GM19395 (cell line): Measurements from ENCODE around the gene CBFA2T3.
"Not testable (repeated sequence)": the region's sequence is repeated elsewhere in the genome, so short reads cannot be mapped to it uniquely, and the experiment has no call there.

Experiments used
- ATAC-seq: cut with Tn5 transposase; IDR thresholded peaks from one replicate; pipeline ENCODE4 v1.9.1; 2021; ENCODE audit warnings: mild to moderate bottlenecking, moderate library complexity; ENCODE audit not compliant: unreplicated experiment

The CBFA2T3 gene

GRCh38 chr16:88977018-88977811 is at the start of gene CBFA2T3:
Gene CBFA2T3, minus strand, starts transcription at chr16:88977207. Its CDS starts 400 bp downstream, at chr16:88976807.
- no peak for ATAC-seq

DNA sequence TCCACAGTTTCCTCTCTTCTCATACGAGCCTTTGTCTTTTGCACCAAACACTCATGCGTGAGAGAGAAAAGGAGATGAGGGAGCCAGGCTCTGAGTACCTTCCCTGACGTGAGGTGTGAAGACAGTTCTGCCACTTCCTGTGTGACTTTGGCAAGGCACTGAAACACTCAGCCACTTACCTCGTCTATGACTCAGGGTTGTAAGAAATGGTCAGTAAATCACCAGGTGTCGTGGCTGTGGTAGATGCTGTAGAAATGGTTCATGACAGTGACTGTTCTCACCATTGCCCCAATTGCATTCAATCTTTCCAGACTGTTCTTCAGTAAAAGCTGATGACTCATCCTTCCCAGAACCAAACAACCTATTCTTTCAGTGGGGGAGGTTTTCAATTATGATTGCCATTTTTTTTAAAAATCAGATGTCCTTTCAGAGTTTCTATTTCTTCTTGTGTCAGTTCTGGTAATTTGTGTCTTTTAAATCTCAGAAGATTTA is 49.2 kb upstream of the CBFA2T3 start:
- no peak for ATAC-seq

GRCh38 chr16:89025636-89026035 is 48.6 kb upstream of the CBFA2T3 start:
- no peak for ATAC-seq

DNA sequence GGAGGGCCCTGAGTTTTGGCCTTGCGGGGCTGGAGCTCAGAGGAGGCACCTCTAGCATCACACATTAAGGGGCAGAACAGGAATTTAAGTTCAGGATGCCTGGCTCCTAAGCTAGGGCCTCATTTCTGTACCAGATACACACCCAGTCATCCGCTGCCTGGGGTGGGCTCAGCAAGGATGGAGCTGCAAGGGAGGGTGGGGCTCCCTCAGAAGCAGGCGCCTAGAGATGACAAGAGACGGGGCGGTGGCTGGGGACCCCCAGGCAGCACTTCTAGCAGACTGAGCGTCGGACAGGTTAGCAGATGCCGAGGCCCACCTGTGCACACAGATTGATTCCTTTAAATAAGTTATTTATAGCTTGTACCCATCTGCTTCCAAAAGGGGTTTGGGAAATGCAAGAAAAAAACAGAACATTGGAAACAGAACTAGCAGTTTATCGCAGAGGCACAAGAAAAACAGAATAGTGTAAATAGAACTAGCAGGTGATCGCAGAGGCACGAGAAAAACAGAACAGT is 47.6 kb upstream of the CBFA2T3 start:
- ATAC-seq: no peak

GRCh38 chr16:89023621-89024511 is 46.9 kb upstream of the CBFA2T3 start:
- ATAC-seq: no peak

DNA sequence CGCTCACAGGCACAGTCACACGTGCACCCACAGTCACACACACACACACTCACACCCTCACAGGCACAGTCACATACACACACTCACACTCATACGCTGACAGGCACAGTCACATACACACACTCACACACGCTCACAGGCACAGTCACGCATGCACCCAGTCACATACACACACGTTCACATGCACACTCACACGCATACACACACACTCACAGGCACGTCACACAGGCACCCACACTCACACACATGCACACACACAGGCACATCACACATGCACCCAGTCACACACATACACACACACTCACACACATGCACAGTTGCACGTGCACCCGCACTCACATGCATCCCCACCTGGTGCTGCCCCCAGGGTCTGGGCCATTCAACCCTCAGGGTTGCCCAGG is 46.1 kb upstream of the CBFA2T3 start:
- ATAC-seq: no peak

DNA sequence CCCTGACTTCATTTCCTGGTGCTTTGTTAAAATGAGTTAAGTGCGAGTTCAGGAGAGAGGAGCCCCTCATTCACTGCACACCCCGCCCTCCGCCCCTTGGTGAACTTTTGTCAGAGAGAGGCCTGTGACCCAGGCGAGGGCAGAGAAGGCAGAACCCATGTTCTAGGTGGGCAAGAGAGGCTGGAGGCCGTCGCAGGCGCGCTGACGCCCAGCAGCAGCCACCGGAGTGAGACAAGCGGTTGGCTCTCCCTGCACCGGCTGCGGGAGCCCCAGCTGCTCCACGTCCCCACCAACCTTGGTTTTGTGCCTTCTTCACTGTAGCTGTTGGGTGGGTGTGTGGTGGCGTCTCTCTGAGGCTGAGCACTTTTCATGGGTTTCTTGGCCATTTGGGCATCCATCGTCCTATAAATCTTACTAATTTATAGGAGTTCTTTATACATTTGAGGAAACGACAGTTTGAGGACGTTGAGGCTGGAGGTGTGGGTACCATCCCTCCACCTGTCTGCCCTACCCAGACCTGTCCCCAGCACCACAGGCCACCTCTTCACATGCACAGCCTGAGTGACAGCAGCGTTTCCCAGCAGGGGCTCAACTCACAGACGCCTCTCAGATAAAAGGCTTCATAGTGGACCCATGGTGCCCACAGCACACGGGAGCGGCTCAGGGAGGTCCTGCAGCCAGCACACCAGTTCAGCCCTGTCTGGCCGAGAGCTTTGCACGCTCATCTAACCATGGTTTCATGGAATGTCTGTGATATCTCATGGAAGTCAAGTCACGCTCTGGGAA is 45.2 kb upstream of the CBFA2T3 start:
- no peak for ATAC-seq

DNA sequence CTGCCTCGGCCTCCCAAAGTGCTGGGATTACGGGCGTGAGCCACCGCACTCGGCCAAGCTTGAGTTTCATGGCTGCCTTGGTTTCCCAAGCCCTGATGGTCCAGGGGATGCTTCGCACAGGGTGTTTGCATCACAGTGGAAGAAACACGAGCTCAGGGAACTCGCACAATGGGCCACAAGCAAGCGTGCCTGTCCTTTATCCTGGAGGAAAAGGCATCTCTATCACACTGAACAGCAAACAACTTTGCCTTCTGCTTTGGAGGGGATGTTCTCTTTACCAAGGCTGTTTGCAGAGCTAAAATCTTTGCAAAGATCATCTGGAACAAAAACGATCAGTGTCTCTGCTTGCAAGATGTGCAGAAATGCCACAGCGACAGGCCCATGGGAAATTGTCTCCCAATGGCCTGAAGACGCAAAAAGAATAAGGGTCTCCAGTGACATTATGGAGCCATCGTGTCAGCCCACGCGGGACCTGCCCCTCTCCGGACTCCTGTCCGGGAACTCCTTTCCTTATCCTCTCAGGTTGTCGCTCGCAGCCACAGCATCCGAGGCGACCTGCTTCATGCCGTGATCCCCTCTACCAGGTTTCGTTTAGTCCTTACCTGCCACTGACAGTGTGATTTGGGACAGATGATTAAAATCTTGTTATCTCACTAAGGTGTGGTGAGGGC is 44.1 kb upstream of the CBFA2T3 start:
- no peak for ATAC-seq

DNA sequence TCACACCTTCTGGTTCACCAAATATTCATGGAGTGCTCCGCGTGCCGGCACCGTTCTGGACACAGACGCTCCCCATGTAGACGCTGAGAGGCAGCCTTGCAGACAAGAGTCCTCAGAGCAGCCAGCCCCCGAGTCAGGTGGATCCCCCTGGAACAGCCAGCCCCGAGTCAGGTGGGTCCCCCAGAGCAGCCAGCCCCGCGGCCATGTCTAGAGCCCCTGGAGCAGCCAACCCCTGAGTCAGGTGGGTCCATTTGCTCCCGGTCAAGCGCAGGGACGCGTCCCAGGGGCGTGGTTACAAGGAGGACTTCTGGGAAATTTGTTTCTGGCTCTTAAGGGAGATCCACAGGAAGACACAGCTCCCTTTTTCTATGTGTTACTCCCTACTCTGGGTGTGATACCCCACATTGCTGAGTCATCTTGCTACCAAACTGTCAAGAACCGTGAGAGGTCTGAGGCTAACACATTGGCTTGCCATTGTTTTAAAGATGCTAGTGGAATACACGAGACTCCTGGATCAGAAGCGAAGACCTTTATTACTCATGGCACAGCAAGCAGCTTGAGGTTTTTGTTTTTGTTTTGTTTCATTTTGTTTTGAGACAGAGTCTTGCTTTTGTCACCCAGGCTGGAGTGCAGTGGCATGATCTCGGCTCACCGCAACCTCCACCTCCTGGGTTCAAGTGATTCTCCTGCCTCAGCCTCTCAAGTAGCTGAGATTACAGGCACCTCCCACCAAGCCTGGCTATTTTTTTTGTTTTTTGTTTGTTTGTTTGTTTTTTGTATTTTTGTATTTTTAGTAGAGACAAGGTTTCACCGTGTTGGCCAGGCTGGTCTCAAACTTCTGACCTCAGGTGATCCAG is 43.3 kb upstream of the CBFA2T3 start:
- no peak for ATAC-seq

GRCh38 chr16:89019511-89019910 is 42.5 kb upstream of the CBFA2T3 start:
- no peak for ATAC-seq

DNA sequence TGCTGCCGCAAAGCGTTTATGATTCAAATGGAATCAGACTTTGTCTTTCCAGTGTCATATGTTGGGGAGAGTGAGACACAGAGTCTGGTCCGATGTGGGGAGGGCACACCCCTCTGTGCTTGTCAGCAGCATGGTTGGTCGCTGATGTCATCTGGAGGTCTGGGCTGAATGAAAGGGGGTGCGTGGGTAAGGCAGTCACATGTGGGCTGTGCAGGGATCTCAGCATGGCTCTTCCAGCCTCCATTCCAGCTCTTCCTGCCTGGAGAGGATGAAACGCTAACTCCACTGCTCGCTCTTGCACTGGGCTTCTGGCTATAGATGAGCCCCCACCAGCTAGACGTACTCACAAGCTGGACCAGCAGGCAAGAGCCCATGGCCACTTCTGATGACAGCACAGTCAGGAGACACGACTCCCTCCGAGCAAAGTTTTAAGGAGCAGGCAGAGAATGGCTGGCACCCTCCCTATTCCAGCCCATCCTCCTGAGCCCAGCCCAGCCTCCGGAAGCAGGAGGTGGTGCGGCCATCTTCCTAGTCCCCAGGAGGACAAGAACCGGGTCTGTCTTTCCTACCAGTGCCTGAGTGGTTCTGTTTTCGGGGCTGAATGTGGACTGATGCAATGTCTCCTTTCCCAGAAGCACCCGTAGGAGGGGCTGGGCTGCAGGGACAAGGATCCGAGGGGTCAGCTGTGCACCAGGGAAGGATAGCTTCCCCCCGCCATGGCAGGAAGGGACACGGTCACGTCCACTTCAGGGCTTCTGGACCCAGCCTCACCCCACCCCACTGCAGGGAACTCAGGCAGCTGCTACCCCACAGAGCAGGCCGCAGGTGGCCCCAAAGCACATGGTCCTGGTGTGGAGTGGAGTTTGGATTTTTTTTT is 41.5 kb upstream of the CBFA2T3 start:
- ATAC-seq: no peak

GRCh38 chr16:89017543-89018281 is 40.7 kb upstream of the CBFA2T3 start:
- no peak for ATAC-seq

GRCh38 chr16:89016561-89016960 is 39.6 kb upstream of the CBFA2T3 start:
- not testable (repeated sequence) for ATAC-seq

DNA sequence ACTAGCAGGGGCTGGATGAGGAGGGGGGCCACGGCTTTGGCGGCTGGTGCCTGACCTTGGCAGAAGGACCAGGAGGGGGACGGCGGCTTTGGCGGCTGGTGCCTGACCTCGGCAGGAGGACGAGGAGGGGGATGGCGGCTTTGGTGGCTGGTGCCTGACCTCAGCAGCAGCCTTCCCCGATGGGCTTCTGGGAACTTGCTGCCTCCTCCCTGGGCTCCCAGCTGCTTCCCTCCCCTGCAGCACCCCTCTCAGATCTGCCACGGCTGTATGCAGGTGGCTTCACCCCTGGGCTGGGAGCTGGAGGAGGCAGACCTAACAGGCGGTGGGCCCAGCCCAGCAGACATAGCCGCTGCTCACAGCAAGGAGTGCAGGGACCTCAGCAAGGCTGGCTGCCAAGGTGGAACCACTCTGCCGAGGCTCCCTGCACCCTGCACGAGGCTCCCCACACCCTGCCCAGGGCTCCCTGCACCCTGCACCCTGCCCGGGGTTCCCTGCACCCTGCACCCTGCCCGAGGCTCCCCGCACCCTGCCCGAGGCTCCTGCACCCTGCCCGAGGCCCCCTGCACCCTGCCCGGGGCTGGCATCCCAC is 38.4 kb upstream of the CBFA2T3 start:
- no peak for ATAC-seq

- no peak for ATAC-seq
These were observed 37.6 kb upstream of the CBFA2T3 start for GRCh38 chr16:89014403-89015230.

DNA sequence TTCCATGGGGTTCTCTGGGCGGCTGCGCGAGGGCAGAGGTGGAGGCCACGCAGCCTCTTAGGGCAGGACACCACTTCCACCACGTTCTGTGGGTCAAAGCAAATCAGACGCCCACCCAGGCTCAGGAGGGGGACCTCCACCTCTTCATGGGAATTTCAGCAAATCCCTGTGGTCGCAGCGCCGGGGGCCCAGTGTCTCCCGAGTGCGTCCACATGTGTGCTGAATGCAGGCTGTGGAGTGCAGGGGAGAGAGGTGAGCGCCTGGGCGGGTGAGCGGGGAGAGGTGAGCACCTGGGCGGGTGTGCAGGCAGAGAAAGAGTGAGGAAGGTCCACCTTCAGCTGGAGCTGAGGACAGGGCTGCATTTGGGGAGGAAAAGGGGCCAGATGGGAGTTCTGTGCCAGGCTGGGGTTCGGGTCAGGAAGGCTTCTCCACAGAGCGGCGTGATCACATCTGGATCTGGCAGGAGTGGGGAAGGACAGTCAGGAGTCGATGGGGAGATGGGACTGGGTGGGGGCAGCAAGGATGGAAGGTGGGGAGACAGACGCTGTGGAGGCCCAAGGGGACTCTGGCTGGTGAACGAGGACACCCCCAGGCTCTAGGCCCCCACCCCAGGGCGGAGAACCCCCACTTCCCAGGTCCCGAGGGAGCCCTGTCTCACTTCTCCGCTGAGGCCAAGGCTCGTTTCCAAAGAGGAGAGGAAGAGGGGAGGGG is 36.8 kb upstream of the CBFA2T3 start:
- no peak for ATAC-seq
